Measurements from ENCODE around the gene TMCC1.

The TMCC1 gene

GRCh38 chr3:129812589-129812988 is 80.9 kb downstream of the TMCC1 start:
- no peak for TF ChIP-seq REST (IDR thresholded peaks at IDR 0.05; ENCODE audit: insufficient read depth in 1 of 2, low read depth in 2 of 2, low read length in 2 of 2)
- no peak for TF ChIP-seq TAF1 (IDR thresholded peaks at IDR 0.05; ENCODE audit: borderline replicate concordance, insufficient read depth, low read length)
- TF ChIP-seq SIN3A (IDR thresholded peaks at IDR 0.05; ENCODE audit: borderline replicate concordance, insufficient read depth, low read length), result no peak
- TF ChIP-seq POLR2AphosphoS5 (IDR thresholded peaks at IDR 0.05; ENCODE audit: low read depth, low read length), result no peak
- no peak for TF ChIP-seq FOXP2 (optimal IDR thresholded peaks at IDR 0.05; ENCODE audit: borderline replicate concordance, extremely low read depth, extremely low read length, insufficient read depth)

- TF ChIP-seq TAF1 (IDR thresholded peaks at IDR 0.05; ENCODE audit: borderline replicate concordance, insufficient read depth, low read length) (no peak), FOXP2 (optimal IDR thresholded peaks at IDR 0.05; ENCODE audit: borderline replicate concordance, extremely low read depth, extremely low read length, insufficient read depth) (no peak), REST (IDR thresholded peaks at IDR 0.05; ENCODE audit: insufficient read depth in 1 of 2, low read depth in 2 of 2, low read length in 2 of 2) (no peak), POLR2AphosphoS5 (IDR thresholded peaks at IDR 0.05; ENCODE audit: low read depth, low read length) (no peak), SIN3A (IDR thresholded peaks at IDR 0.05; ENCODE audit: borderline replicate concordance, insufficient read depth, low read length) (no peak)
Measured at GRCh38 chr3:129809297-129809696, 84.2 kb downstream of the TMCC1 start.

GRCh38 chr3:129796146-129796545 is 97.4 kb downstream of the TMCC1 start:
- TF ChIP-seq POLR2AphosphoS5 (IDR thresholded peaks at IDR 0.05; ENCODE audit: low read depth, low read length), result no peak
- TF ChIP-seq REST (IDR thresholded peaks at IDR 0.05; ENCODE audit: insufficient read depth in 1 of 2, low read depth in 2 of 2, low read length in 2 of 2), result no peak
- no peak for TF ChIP-seq SIN3A (IDR thresholded peaks at IDR 0.05; ENCODE audit: borderline replicate concordance, insufficient read depth, low read length)
- TF ChIP-seq TAF1 (IDR thresholded peaks at IDR 0.05; ENCODE audit: borderline replicate concordance, insufficient read depth, low read length), result no peak
- TF ChIP-seq FOXP2 (optimal IDR thresholded peaks at IDR 0.05; ENCODE audit: borderline replicate concordance, extremely low read depth, extremely low read length, insufficient read depth), result no peak

DNA sequence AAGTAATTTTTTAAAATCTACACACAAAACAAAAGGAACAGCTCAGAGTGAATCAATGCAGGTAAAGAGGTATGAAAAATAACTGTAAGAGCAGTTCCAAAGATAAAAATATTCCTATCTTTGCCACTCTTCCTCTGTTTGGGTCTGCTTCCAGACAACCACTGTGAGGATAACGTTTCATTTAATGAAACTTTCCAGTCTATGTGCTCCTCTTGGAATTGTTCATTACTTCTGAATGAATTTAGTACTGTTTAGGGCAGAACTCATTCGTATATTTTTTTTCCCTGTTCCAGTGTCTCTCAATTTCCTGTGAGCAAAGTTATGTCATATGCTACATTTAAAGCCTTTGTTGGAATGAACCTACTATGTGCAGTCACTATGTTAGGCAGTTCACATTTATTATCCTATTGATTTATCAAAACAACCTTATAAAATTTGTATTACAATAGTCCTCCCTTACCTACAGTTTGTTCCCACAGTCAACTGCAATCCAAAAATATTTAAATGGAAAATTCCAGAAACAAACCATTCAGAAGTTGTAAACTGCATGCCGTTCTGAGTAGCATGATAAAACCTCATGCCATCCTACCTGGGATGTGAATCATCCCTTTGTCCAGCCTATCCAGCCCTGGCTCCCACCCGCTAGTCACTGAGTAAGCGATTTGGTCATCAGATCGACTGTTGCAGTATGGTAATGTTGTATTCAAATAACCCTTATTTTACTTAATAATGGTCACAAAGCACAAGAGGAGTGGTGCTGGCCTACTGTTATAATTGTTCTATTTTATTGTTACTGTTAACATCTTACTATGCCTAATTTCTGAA is 98.1 kb downstream of the TMCC1 start:
- TF ChIP-seq POLR2AphosphoS5 (IDR thresholded peaks at IDR 0.05; ENCODE audit: low read depth, low read length), result no peak
- TF ChIP-seq REST (IDR thresholded peaks at IDR 0.05; ENCODE audit: insufficient read depth in 1 of 2, low read depth in 2 of 2, low read length in 2 of 2), result no peak
- no peak for TF ChIP-seq FOXP2 (optimal IDR thresholded peaks at IDR 0.05; ENCODE audit: borderline replicate concordance, extremely low read depth, extremely low read length, insufficient read depth)
